HG03280 (cell line): Measurements from ENCODE around the gene CELF1.
"Not testable (repeated sequence)": the region's sequence is repeated elsewhere in the genome, so short reads cannot be mapped to it uniquely, and the experiment has no call there.

Source experiments
- ATAC-seq: cut with Tn5 transposase; IDR thresholded peaks from one replicate; pipeline ENCODE4 v1.9.1; 2021; ENCODE audit warnings: mild to moderate bottlenecking, moderate library complexity; ENCODE audit not compliant: unreplicated experiment

Gene CELF1

GRCh38 chr11:47577460-47578041 lies 24.6 kb upstream of the CELF1 start:
- no peak for ATAC-seq

- ATAC-seq = no peak
Measured at GRCh38 chr11:47573321-47573720, 20.4 kb upstream of the CELF1 start.

- ATAC-seq = no peak
Measured at GRCh38 chr11:47572715-47573255, 19.9 kb upstream of the CELF1 start.

- ATAC-seq = no peak
Measured at GRCh38 chr11:47571895-47572294, 19.0 kb upstream of the CELF1 start.

- no peak for ATAC-seq
Measured at GRCh38 chr11:47571357-47571729, 18.4 kb upstream of the CELF1 start.

GRCh38 chr11:47570651-47571356 lies 17.9 kb upstream of the CELF1 start:
- no peak for ATAC-seq

- no peak for ATAC-seq
Measured at GRCh38 chr11:47569646-47570045, 16.7 kb upstream of the CELF1 start.

- ATAC-seq = no peak
Measured at GRCh38 chr11:47566149-47566698, 13.3 kb upstream of the CELF1 start.

- peak; percentile 92 for ATAC-seq
Measured at GRCh38 chr11:47565340-47566148, 12.6 kb upstream of the CELF1 start, which contains the start of gene PTPMT1. Gene PTPMT1, plus strand, starts transcription at chr11:47565599. Its CDS starts 24 bp downstream, at chr11:47565623.

- ATAC-seq = peak; percentile 7
Measured at GRCh38 chr11:47564933-47565339, 12.0 kb upstream of the CELF1 start.

GRCh38 chr11:47564366-47564765 lies 11.4 kb upstream of the CELF1 start:
- not testable (repeated sequence) for ATAC-seq

- not testable (repeated sequence) for ATAC-seq
Measured at GRCh38 chr11:47562393-47562792, 9.5 kb upstream of the CELF1 start.

GRCh38 chr11:47560426-47560825 lies 7.5 kb upstream of the CELF1 start:
- ATAC-seq = no peak

- ATAC-seq = no peak
Measured at GRCh38 chr11:47558695-47559094, 5.8 kb upstream of the CELF1 start.

GRCh38 chr11:47557004-47557403 lies 4.1 kb upstream of the CELF1 start:
- ATAC-seq = not testable (repeated sequence)

GRCh38 chr11:47553406-47553743 lies 443 bp upstream of the CELF1 start:
- peak; percentile 29 for ATAC-seq

GRCh38 chr11:47552056-47552565 lies 821 bp downstream of the CELF1 start:
- ATAC-seq = no peak

GRCh38 chr11:47551086-47551485 lies 1.8 kb downstream of the CELF1 start:
- ATAC-seq = no peak

GRCh38 chr11:47550288-47551047 lies 2.5 kb downstream of the CELF1 start:
- no peak for ATAC-seq

- not testable (repeated sequence) for ATAC-seq
Measured at GRCh38 chr11:47546274-47546673, 6.7 kb downstream of the CELF1 start.
